ENCODE results near the gene REEP3.
A peak's percentile ranks its signal among the peaks of the same experiment; 100 is the strongest.
"Not testable (repeated sequence)": the region's sequence is repeated elsewhere in the genome, so short reads cannot be mapped to it uniquely, and the experiment has no call there.

The REEP3 gene, protein sequence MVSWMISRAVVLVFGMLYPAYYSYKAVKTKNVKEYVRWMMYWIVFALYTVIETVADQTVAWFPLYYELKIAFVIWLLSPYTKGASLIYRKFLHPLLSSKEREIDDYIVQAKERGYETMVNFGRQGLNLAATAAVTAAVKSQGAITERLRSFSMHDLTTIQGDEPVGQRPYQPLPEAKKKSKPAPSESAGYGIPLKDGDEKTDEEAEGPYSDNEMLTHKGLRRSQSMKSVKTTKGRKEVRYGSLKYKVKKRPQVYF

DNA sequence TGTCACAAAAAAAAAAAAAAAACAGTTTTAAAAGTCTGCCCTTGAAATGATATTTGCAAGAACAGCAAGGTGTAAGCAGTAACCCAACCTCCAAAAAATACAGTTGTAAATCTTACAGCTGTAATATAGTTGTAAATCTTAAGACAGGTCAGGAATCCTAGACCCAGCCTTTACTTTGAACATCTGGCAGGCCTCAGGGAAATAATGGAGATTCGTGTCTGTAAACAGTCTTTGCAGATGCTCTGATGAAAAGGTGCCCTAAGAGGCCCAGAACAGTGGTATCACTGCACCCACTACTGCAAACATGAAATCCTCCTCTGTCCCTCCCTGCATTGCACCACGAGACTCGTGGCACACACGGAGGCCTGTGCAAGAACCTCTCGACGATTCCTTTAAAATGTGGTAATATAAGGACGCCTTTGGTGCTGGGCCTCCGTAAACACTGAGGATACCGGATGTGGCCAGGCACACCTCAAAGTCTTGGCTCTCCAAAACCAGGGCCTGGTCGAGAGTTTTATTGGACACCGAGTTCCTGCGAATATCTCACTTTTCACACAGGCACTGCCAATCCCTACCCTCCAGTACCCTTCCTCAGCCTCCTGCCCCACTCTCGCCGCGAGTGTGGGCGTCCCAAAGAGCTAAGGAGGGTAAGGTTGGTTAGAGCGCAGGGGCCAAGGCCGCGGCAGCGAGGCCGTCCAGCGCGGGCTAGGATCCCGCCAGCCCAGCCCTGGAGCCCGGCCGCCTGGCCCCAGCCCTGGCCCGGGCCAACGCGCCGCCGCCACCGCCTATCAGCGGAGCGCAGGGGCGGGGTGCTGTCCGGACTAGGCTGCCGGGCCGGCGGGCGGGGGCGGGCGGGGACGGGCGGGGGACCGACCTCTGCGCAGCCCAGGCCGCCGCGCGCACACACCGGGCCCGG, at the start of gene REEP3:
TSS of gene REEP3 (plus strand) at position 902 of the 916 bp plus-strand sequence. CDS start 145 bp downstream, outside the sequence.
- DNase-seq (ENCODE audit: low read depth in 2 of 2) = peak; percentile 24 to 37

DNA sequence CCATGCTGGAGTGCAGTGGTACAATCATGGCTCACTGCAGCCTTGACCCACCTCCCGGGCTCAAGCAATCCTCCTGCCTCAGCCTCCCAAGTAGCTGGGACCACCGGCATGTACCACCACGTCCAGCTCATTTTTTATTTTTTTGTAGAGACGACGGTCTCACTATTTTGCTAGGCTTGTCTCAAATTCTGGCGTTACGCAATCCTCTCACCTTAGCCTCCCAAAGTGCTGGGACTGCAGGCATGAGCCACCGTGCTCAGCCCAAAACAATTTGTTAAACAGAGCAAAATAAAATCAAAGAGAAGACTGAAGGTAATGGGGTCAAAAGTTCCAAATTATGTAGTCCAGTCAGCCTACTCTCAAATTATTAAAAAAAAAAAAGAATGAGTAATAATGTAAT, 46.7 kb upstream of the REEP3 start:
- DNase-seq (ENCODE audit: low read depth in 2 of 2) = no peak

DNA sequence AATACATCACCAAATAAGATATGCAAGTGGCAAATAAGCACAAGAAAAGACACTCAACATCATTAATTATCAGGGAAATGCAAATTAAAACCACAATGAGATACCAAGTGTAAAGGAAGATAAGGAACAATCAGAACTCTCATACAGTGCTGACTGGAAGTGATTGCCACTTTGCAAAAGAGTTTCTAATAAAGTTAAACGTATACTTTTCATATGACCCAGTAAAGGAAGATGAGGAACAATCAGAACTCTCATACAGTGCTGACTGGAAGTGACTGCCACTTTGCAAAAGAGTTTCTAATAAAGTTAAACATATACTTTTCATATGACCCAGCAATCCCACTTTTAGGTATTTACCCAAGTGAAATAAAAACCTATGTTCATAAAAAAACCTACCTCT, 43.3 kb upstream of the REEP3 start:
- no peak for DNase-seq (ENCODE audit: low read depth in 2 of 2)

DNA sequence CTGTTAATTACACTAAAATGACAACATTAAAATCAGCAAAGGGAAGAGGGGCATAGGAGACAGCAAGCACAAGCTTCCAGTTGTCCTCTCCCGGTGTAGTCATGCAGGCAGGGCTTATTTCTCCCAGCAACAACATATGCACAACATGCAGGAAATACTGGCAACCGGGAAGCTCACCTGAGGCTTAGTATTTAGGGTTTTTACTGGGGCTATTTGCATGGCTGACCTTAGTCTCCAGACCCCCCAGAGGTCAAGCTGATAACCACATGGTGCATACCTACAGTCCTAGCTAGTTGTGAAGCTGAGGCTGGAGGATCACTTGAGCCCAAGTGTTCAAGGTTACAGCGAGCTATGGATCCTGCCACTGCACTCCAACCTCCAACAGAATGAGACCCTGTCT, 42.6 kb upstream of the REEP3 start:
- DNase-seq (ENCODE audit: low read depth in 2 of 2) = no peak

DNA sequence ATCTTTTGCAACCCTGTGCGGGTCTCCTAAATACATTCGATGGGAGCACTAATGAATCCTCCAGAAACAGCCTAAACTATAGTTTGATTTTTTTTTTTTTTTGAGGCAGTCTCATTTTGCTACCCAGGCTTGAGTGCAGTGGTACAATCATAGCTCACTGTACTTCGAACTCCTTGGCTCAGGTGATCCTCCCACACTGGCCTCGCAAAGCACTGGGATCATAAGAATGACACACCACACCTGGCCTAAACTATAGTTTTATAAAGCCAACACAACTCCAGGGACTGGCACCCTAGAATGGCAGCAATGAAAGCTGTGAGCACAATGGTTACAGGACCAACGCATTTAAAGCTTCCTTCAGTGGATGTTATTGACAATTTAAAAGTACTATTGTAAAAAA, 41.0 kb upstream of the REEP3 start:
- DNase-seq (ENCODE audit: low read depth in 2 of 2) = no peak

- no peak for DNase-seq (ENCODE audit: low read depth in 2 of 2)
These were observed 39.3 kb upstream of the REEP3 start for GRCh38 chr10:63481815-63482421.

GRCh38 chr10:63483983-63484382, 37.2 kb upstream of the REEP3 start:
- DNase-seq (ENCODE audit: low read depth in 2 of 2) = no peak

- no peak for DNase-seq (ENCODE audit: low read depth in 2 of 2)
These were observed 33.2 kb upstream of the REEP3 start for GRCh38 chr10:63487990-63488389.

GRCh38 chr10:63489838-63490237, 31.4 kb upstream of the REEP3 start:
- no peak for DNase-seq (ENCODE audit: low read depth in 2 of 2)

GRCh38 chr10:63491588-63492316, 29.4 kb upstream of the REEP3 start:
- DNase-seq (ENCODE audit: low read depth in 2 of 2) = no peak

- not testable (repeated sequence) for DNase-seq (ENCODE audit: low read depth in 2 of 2)
These were observed 28.9 kb upstream of the REEP3 start for GRCh38 chr10:63492317-63492690.

GRCh38 chr10:63493004-63493403, 28.2 kb upstream of the REEP3 start:
- no peak for DNase-seq (ENCODE audit: low read depth in 2 of 2)

- DNase-seq (ENCODE audit: low read depth in 2 of 2) = no peak
These were observed 26.2 kb upstream of the REEP3 start for GRCh38 chr10:63494951-63495350.

DNA sequence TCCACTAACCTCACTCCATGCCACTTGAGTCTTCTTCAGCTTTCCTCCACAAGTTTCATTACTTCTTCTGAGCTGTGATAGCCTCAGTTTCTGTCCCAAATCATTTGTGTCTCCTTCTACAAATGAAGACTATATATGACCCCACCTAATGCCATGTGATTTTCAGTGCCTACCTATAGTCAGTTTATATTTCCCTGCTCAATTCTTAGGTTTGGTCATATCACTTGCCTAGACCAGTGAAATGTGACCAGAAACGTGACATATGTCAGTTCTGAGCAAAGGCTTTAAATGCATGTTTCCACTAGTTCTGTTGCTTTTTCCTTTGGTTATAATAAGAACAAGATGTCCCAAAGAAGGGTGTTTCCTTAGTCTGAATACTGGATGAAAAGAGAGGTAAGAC, 24.6 kb upstream of the REEP3 start:
- no peak for DNase-seq (ENCODE audit: low read depth in 2 of 2)

- no peak for DNase-seq (ENCODE audit: low read depth in 2 of 2)
These were observed 23.9 kb upstream of the REEP3 start for GRCh38 chr10:63497321-63497720.

- no peak for DNase-seq (ENCODE audit: low read depth in 2 of 2)
These were observed 22.5 kb upstream of the REEP3 start for GRCh38 chr10:63498665-63499064.

DNA sequence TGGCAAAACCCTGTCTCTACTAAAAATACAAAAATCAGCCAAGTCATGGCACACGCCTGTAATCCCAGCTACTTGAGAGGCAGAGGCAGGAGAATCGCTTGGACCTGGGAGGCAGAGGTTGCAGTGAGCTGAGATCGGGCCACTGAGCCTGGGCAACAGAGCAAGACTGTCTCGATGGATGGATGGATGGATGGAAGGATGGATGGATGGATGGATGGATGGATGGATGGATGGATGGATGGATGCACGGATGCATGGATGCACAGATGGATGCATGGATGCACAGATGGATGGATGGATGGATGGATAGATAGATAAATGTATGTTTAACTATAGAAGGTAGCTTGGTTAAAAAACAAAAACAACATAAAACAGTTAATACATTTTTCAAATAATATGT, 20.6 kb upstream of the REEP3 start:
- not testable (repeated sequence) for DNase-seq (ENCODE audit: low read depth in 2 of 2)

DNA sequence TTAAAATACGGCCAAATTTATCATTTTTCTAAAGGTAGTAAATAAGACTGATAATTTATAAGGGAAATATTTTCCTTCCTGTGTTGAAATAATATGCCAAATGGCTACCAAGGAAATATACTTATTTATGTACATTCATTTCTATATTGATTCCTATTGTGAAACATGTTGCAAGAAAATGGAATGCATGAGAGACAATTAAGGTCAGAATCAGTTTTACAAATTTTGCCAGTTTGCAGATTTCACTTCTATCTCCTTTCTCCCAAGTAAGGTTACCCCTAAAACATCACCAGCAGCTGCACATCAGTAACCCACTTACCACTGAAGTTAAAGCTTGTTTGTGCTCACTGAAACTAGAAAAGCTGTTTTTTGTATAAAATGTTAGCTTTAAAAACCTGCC, 19.2 kb upstream of the REEP3 start:
- DNase-seq (ENCODE audit: low read depth in 2 of 2) = no peak

- DNase-seq (ENCODE audit: low read depth in 2 of 2) = no peak
These were observed 18.4 kb upstream of the REEP3 start for GRCh38 chr10:63502832-63503231.

GRCh38 chr10:63503395-63503794, 17.8 kb upstream of the REEP3 start:
- no peak for DNase-seq (ENCODE audit: low read depth in 2 of 2)

- DNase-seq (ENCODE audit: low read depth in 2 of 2) = no peak
These were observed 16.9 kb upstream of the REEP3 start for GRCh38 chr10:63504145-63504881.
